Measurements from ENCODE around the gene ERICH4. TPM values are rescaled to one million over a fixed set of nuclear protein-coding genes. Genes with fewer than 3 reads are reported as not detected.
"Not testable (repeated sequence)": the region's sequence is repeated elsewhere in the genome, so short reads cannot be mapped to it uniquely, and the experiment has no call there.

ERICH4 gene
- total and polyA plus RNA-seq, 9 of the 15 experiments (the other 6 are each of a cell fraction or from before 2014, with no cell fraction given), result not detected

DNA sequence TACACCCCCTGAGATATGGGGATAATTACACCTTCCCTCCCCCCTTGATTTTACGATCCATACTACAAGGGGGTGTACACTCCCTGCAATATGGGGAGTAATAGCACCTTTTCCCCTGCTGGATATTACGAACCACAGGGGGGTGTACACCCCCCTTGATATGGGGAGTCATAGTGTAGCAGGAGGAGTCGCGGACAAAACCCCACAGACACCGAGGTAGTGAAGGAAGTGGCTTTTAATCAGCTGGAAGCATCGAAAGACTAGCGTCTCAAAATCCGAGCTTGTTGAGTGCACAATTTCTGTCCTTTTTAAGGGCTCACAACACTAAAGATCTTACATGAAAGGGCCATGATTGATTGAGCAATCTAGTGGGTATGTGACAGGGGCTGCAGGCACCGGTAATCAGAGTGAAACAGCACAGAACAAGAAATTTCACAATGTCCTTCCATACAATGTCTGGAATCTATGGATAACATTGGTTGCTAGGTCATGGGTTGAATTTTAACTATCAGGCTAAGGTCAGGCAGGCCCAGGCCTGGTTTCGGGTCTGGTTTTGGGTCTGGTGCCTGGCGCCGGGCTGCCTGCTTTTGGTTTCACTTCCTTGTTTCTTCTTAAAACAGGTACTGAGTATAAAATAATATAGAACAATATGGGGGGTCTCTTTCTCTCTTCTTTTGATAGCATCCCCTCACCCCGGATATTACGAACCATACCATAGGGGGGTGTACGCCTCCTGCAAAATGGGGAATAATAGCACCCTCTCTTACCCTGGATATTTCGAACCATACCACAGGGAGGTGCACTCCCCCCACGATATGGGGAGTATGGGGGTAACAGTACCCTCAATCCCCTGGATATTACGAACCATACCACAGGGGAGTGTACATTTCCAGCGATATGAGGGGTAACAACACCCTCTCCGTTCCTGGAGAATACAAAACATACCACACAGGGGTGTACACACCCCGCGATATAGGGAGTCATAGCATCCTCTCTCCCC, 20.6 kb downstream of the ERICH4 start:
- H3K9me1 ChIP-seq (ENCODE audit: control insufficient read depth, insufficient read depth, low read length); H3K27ac ChIP-seq (ENCODE audit: extremely low read depth, low read depth, low read length); DNase-seq (ENCODE audit: extremely low read depth in 1 of 4, low spot score in 3 of 4); H4K20me1 ChIP-seq (replicated peaks; ENCODE audit: control insufficient read depth, insufficient read depth, low read length); BruUV-seq (replicated peaks); H3K9me3 ChIP-seq (replicated peaks; ENCODE audit: control insufficient read depth, insufficient read depth, low read depth, low read length); in situ Hi-C loops (cut with MboI); H3K36me3 ChIP-seq (ENCODE audit: control insufficient read depth, insufficient read depth, low read length); H3K79me2 ChIP-seq (ENCODE audit: control insufficient read depth, insufficient read depth, low read length); FAIRE-seq; H3K4me1 ChIP-seq (replicated peaks in 1 of 2; ENCODE audit: control insufficient read depth in 2 of 2, insufficient read depth in 2 of 2, low read length in 2 of 2); ATAC-seq; intact Hi-C loops (cut with micrococcal nuclease); POLR2A ChIA-PET; H3K27me3 ChIP-seq (ENCODE audit: control insufficient read depth in 2 of 2, insufficient read depth in 2 of 2, low read length in 2 of 2); H3K9ac ChIP-seq (ENCODE audit: insufficient read depth in 1 of 2, low read depth in 2 of 2, low read length in 2 of 2); H2AFZ ChIP-seq (ENCODE audit: low read depth, low read length); CTCF ChIA-PET (ENCODE audit: low intra/inter-chr PET ratio); H3K4me3 ChIP-seq; H3K4me2 ChIP-seq (ENCODE audit: insufficient read depth, low read length): not testable (repeated sequence)
- peak; percentile 54 for TF ChIP-seq CEBPB (tag; IDR thresholded peaks at IDR 0.05)
- TF ChIP-seq RAD21 (CRISPR knock-in tag; conservative IDR thresholded peaks at IDR 0.05 in 1 of 2, IDR thresholded peaks at IDR 0.05 in 1 of 2), result 0 out of 4 replicates have a peak, but pooled peaks of 1 of the 2 experiments have one; percentile 5
- 6% methylated on average over 22 of the region's 22 CpGs for whole genome bisulfite sequencing (ENCODE audit: insufficient coverage, low coverage, missing lambda C conversion rate)

- ATAC-seq (no peak), DNase-seq (ENCODE audit: extremely low read depth in 1 of 4, low spot score in 3 of 4) (no peak), FAIRE-seq (no peak)
- no peak overlapping the region for H3K4me2 ChIP-seq (ENCODE audit: insufficient read depth, low read length)
- H3K36me3 ChIP-seq (ENCODE audit: control insufficient read depth, insufficient read depth, low read length), result no peaks in the 10 kb centered on the region
- no peaks in the 10 kb centered on the region for H4K20me1 ChIP-seq (replicated peaks; ENCODE audit: control insufficient read depth, insufficient read depth, low read length)
- ChIA-PET CTCF (ENCODE audit: low intra/inter-chr PET ratio) (no interaction called here), POLR2A (interaction anchor here (0.5 kb wide), 1 partner anchor 140 kb away, joined by 4 read pairs; no protein-coding TSS in a partner anchor)
- H3K9me3 ChIP-seq (replicated peaks; ENCODE audit: control insufficient read depth, insufficient read depth, low read depth, low read length), result no peaks in the 10 kb centered on the region
- no peak overlapping the region for H3K4me3 ChIP-seq
- H3K9ac ChIP-seq (ENCODE audit: insufficient read depth in 1 of 2, low read depth in 2 of 2, low read length in 2 of 2), result no peak overlapping the region
- intact Hi-C loops (cut with micrococcal nuclease), result no loop called here
- no peak overlapping the region for H3K27ac ChIP-seq (ENCODE audit: extremely low read depth, low read depth, low read length)
- H3K79me2 ChIP-seq (ENCODE audit: control insufficient read depth, insufficient read depth, low read length), result no peaks in the 10 kb centered on the region
- H3K4me1 ChIP-seq (replicated peaks in 1 of 2; ENCODE audit: control insufficient read depth in 2 of 2, insufficient read depth in 2 of 2, low read length in 2 of 2), result peaks cover 0 to 7% of the 10 kb centered on the region in 2 experiments; a peak in 3 of 5 replicates
- in situ Hi-C loops (cut with MboI), result no loop called here
- peaks cover 0 to 4% of the 10 kb centered on the region in 2 experiments; a peak in 3 of 5 replicates for H3K27me3 ChIP-seq (ENCODE audit: control insufficient read depth in 2 of 2, insufficient read depth in 2 of 2, low read length in 2 of 2)
- no TSS peak for BruUV-seq (replicated peaks)
- no peaks in the 10 kb centered on the region for H3K9me1 ChIP-seq (ENCODE audit: control insufficient read depth, insufficient read depth, low read length)
- H2AFZ ChIP-seq (ENCODE audit: low read depth, low read length), result no peak overlapping the region
- TF ChIP-seq YBX1 (IDR thresholded peaks at IDR 0.05), result no peak
- no peak for TF ChIP-seq ZNF316 (IDR thresholded peaks at IDR 0.05)
- TF ChIP-seq, protein P1, sequence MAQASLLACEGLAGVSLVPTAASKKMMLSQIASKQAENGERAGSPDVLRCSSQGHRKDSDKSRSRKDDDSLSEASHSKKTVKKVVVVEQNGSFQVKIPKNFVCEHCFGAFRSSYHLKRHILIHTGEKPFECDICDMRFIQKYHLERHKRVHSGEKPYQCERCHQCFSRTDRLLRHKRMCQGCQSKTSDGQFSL (CRISPR knock-in tag; IDR thresholded peaks at IDR 0.05), result no peak
- TF ChIP-seq, protein P1 (tag; IDR thresholded peaks at IDR 0.05), result no peak
- TF ChIP-seq BDP1 (IDR thresholded peaks at IDR 0.05; ENCODE audit: insufficient read depth, insufficient read length), result no peak
- TF ChIP-seq KLF13 (tag; IDR thresholded peaks at IDR 0.05; ENCODE audit: borderline replicate concordance, low read depth), result no peak
- no peak for TF ChIP-seq MLLT1 (IDR thresholded peaks at IDR 0.05)
- TF ChIP-seq LEF1 (IDR thresholded peaks at IDR 0.05), result no peak
- TF ChIP-seq TEAD4 (IDR thresholded peaks at IDR 0.05; ENCODE audit: low read length), result no peak
- TF ChIP-seq TEAD4 (CRISPR knock-in tag; IDR thresholded peaks at IDR 0.05; ENCODE audit: borderline replicate concordance), result no peak
- no peak for TF ChIP-seq ZZZ3 (IDR thresholded peaks at IDR 0.05)
- no peak for TF ChIP-seq ZNF77 (CRISPR knock-in tag; IDR thresholded peaks at IDR 0.05)
- TF ChIP-seq HLTF (IDR thresholded peaks at IDR 0.05), result no peak
Measured at GRCh38 chr19:41476583-41476982, 33.6 kb downstream of the ERICH4 start.
